HCT116 (cell line): ENCODE measurements around the gene ABHD3. TPM values are rescaled to one million over a fixed set of nuclear protein-coding genes. Genes with fewer than 3 reads are reported as not detected.

Experiments used
- SIN3A ChIP-seq: IDR thresholded peaks from 2 replicates; pipeline ENCODE4 v1.6.1; 2012; ENCODE audit warnings: low read depth
- SP1 ChIP-seq: IDR thresholded peaks from 2 replicates; pipeline ENCODE4 v1.6.1; 2012; ENCODE audit warnings: low read depth
- TCF7L2 ChIP-seq: IDR thresholded peaks from 2 replicates; pipeline ENCODE4 v1.7.0; 2011; ENCODE audit warnings: borderline replicate concordance, inconsistent platforms; ENCODE audit not compliant: insufficient read depth, insufficient read length; ENCODE audit errors: extremely low read depth
- ZNF274 ChIP-seq: fragments of 200-500 bp; sonication (Bioruptor generic); IDR thresholded peaks from 2 replicates; pipeline ENCODE4 v1.6.1; 2014; ENCODE audit warnings: mild to moderate bottlenecking, low read depth, low read length, inconsistent platforms
- total RNA-seq: library from RNA; stranded (reverse); gene quantifications from one replicate; pipeline ENCODE4 v1.2.1, GENCODE V29; 2021; ENCODE audit not compliant: unreplicated experiment
- TF ChIP-seq, protein P1 (sequence below): IDR thresholded peaks from 2 replicates; pipeline ENCODE4 v1.6.1; 2012; ENCODE audit warnings: low read depth
- TF ChIP-seq, protein P2 (sequence below), 3 experiments: fragments of 200-600 bp in 1 of 3; sonication (generic) in 1 of 3; IDR thresholded peaks in 2 of 3; conservative IDR thresholded peaks in 1 of 3; 2 replicates each; pipeline ENCODE4 v1.5.1; 2012 to 2017; ENCODE audit warnings: low read depth in 2 of 3, low read length in 2 of 3, antibody characterized with exemption in 1 of 3, borderline replicate concordance in 1 of 3, control low read depth in 1 of 3, mild to moderate bottlenecking in 1 of 3, mixed read lengths in 1 of 3, mixed run types in 1 of 3, moderate library complexity in 1 of 3; ENCODE audit not compliant: insufficient read depth in 1 of 3

Gene ABHD3
- total RNA-seq, 1 experiment from 2014 or later, result 29.9 TPM

DNA sequence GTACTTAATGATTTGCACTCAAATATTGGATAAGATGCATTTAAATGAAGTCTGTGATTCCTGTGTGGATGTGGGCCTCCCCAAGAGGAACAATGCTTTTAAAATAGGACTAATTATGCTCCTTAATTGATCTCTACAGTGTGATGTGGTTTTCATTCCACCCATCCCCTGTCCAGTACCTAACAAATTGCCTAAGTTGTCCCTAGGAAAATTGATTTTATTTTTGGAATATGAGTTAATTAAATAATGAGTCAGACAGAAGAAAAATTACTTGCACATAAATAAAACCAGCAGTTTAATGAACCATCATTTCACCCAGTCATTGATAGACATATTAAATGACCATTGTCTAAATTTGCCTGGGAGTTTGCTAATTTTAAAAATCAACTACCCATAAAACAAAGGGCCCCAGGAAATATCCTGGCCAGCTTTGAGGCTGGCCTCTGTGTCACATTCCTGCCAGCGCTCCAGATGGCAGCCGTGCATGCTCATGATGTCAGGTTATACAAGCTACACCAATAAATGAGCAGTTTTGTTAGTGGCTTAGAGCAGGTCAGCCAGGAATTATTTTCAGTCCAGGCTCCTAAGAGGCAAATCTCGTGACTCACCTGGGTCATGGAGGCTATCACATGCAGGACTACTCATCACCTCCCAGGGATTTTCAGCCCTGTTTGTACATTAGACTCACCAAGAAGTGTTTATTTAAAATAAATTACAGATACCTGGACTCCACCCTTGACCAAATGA lies 31.9 kb downstream of the ABHD3 start (continued):
- TF ChIP-seq ZNF274 (no peak), TCF7L2 (no peak), SP1 (peak; percentile 73), SIN3A (peak; percentile 72)
- TF ChIP-seq, protein P1, sequence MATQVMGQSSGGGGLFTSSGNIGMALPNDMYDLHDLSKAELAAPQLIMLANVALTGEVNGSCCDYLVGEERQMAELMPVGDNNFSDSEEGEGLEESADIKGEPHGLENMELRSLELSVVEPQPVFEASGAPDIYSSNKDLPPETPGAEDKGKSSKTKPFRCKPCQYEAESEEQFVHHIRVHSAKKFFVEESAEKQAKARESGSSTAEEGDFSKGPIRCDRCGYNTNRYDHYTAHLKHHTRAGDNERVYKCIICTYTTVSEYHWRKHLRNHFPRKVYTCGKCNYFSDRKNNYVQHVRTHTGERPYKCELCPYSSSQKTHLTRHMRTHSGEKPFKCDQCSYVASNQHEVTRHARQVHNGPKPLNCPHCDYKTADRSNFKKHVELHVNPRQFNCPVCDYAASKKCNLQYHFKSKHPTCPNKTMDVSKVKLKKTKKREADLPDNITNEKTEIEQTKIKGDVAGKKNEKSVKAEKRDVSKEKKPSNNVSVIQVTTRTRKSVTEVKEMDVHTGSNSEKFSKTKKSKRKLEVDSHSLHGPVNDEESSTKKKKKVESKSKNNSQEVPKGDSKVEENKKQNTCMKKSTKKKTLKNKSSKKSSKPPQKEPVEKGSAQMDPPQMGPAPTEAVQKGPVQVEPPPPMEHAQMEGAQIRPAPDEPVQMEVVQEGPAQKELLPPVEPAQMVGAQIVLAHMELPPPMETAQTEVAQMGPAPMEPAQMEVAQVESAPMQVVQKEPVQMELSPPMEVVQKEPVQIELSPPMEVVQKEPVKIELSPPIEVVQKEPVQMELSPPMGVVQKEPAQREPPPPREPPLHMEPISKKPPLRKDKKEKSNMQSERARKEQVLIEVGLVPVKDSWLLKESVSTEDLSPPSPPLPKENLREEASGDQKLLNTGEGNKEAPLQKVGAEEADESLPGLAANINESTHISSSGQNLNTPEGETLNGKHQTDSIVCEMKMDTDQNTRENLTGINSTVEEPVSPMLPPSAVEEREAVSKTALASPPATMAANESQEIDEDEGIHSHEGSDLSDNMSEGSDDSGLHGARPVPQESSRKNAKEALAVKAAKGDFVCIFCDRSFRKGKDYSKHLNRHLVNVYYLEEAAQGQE, result no peak
- TF ChIP-seq, protein P2, sequence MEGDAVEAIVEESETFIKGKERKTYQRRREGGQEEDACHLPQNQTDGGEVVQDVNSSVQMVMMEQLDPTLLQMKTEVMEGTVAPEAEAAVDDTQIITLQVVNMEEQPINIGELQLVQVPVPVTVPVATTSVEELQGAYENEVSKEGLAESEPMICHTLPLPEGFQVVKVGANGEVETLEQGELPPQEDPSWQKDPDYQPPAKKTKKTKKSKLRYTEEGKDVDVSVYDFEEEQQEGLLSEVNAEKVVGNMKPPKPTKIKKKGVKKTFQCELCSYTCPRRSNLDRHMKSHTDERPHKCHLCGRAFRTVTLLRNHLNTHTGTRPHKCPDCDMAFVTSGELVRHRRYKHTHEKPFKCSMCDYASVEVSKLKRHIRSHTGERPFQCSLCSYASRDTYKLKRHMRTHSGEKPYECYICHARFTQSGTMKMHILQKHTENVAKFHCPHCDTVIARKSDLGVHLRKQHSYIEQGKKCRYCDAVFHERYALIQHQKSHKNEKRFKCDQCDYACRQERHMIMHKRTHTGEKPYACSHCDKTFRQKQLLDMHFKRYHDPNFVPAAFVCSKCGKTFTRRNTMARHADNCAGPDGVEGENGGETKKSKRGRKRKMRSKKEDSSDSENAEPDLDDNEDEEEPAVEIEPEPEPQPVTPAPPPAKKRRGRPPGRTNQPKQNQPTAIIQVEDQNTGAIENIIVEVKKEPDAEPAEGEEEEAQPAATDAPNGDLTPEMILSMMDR (IDR thresholded peaks at IDR 0.05 in 2 of 3, conservative IDR thresholded peaks at IDR 0.05 in 1 of 3; ENCODE audit: borderline replicate concordance in 1 of 3, insufficient read depth in 1 of 3, low read depth in 2 of 3, low read length in 2 of 3), result no peak; a peak in 2 of 6 replicates
